HK-2 (cell line): Measurements from ENCODE around the gene KCNN4.

Experiments
- DNase-seq: peaks from one replicate; pipeline ENCODE4 v3.0.0-alpha.2; 2018; ENCODE audit not compliant: unreplicated experiment

Gene KCNN4

GRCh38 chr19:43718627-43719377, 62.0 kb downstream of the KCNN4 start:
- DNase-seq = no peak
